IPS-18c (cell line): Measurements from ENCODE around the gene PRLH.

Experiments
- H3K4me3 ChIP-seq: 2 replicates; pipeline ENCODE4 v1.7.0; 2013; ENCODE audit warnings: low read depth, mild to moderate bottlenecking, low read length, moderate library complexity; ENCODE audit not compliant: insufficient read depth
- H3K9me3 ChIP-seq: one replicate; pipeline ENCODE4 v1.6.1; 2013; ENCODE audit warnings: mild to moderate bottlenecking, low read length, moderate library complexity; ENCODE audit not compliant: control insufficient read depth, insufficient read depth

PRLH gene

DNA sequence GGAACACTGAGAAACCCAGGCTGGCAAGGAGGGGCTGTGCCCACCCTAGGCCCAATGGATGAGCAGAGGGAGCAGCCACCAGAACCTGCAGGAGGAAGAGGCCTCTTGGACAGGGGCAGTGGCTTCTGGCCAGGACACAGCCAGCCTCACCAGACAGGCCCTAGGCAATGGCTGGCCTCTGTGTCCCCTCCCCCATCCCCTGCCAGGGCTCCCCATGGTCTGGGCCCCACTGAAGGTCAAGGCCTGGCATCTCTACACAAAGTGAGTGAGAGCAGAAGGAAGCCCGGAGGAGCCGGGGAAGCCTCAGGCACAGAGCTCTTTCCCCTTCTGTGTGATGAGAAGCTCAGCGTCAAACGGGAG, 6.3 kb downstream of the PRLH start:
- no peak overlapping the region for H3K4me3 ChIP-seq
- no peaks in the 10 kb centered on the region for H3K9me3 ChIP-seq

- no peak overlapping the region for H3K4me3 ChIP-seq
- H3K9me3 ChIP-seq = no peaks in the 10 kb centered on the region
Observed at GRCh38 chr2:237573721-237574415, 7.5 kb downstream of the PRLH start.

DNA sequence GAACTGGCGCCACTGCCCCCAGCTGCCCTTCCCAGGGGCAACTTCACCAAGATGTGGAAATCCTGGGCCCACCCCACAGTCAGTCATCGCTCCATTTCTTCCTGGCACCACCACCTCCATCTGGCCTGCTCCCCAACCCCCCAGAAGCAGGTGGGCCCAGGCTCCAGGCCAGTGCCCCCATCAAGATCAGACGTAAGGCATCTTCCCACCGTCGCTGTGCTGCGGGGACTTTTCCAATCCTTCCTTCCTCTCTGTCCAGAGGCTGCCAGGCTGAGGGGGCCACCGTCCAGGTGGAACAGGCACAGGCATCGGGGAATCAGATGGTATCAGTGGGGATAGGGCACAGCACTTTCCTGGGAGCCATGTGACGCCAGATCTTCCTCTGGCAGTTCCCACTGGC, 8.1 kb downstream of the PRLH start:
- Histone ChIP-seq H3K4me3 (no peak overlapping the region), H3K9me3 (no peaks in the 10 kb centered on the region)

DNA sequence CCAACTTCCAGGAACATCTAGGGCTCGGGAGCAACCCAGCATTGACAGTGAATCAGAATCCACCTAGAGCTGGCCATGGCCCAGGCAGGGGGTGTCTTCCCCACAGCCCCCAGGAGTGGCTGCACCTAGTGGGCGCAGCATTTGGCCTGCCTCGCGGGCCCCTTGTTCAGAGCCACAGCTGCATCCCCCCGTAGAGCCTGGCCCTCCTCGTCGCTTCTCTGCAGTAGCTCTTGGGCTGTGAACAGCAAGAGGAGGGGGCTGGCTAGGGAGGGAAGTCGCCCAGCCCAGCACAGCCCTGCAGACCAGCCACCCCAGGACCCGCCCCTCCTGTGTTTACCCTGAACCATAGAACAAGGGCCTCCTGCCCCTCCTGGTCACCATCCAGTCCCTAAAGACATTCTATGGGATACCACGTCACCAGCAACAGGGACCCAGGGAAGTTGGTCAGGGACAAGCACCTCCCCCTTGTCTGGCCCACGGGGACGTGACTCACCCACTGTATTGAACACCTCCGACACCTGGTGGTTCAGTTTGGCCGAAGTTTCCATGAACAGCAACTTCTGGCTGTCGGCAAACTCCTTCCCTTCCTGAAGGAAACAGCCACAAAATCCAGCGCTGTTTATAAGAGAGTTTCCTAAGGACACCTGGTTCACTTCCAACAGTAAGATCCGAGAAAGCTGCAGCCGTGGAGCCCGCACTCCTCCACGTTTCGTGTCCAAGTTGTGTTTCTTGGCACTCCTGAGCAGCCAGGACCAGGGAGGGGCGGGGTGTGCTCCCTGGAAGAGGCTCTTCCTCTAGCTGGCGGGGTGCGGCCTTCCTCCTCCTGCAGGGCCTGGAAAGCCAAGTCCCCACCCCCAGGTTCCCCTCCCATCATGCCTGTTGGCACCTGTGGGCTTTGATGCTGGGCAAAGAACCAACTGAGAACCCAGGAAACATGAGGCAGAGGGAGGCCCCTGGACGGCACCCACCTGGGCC, 8.8 kb downstream of the PRLH start:
- no peak overlapping the region for H3K4me3 ChIP-seq
- H3K9me3 ChIP-seq = no peaks in the 10 kb centered on the region

GRCh38 chr2:237575869-237576862, 9.8 kb downstream of the PRLH start:
- H3K4me3 ChIP-seq = no peak overlapping the region
- no peaks in the 10 kb centered on the region for H3K9me3 ChIP-seq

- no peaks in the 10 kb centered on the region for H3K9me3 ChIP-seq
- no peak overlapping the region for H3K4me3 ChIP-seq
Observed at GRCh38 chr2:237576974-237577373, 10.6 kb downstream of the PRLH start.

- Histone ChIP-seq H3K4me3 (no peak overlapping the region), H3K9me3 (no peaks in the 10 kb centered on the region)
Observed at GRCh38 chr2:237577458-237577857, 11.1 kb downstream of the PRLH start.

DNA sequence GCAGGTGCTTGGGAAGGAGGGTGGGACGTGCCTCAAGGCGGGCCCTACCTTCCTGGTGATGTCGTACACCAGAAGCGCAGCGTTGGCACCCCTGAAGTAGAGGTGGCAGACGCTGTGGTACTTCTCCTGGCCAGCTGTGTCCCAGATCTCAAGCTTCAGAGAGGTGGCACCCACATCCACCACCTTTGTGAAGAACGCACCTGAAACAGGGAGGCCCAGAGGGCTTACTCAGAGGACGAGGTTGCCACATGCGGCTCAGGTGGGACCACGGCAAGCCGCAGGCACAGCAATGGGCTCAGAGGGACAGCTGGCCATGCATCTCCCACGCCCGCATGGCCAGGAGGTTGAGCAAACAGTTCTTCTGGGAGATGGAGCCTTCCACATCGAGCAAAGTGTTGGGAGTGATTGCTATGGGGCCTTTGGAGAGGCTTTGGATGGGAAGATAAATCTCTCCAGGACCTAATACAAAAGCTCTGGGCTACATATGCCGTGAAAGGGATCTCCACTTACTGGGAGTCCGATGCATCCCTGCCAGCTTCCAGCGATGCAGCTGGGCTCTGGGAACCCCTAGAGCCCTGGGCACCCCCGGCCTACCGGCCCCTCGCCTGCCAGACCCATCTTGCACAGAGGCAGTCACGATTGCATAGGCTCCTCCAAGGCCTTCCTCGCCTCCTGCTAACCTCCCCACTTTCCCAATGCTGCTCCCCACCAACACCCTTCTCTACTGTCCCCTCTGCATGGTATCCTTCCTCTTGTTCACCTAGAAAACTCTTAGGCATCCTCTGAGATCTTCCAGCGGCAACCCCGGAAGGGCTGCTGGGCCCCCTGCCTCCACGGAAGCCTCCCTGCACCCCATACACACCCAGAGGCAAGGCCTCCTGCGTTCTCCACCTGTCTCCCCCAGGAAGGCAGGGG, 11.8 kb downstream of the PRLH start:
- H3K9me3 ChIP-seq = no peaks in the 10 kb centered on the region
- H3K4me3 ChIP-seq = no peak overlapping the region

DNA sequence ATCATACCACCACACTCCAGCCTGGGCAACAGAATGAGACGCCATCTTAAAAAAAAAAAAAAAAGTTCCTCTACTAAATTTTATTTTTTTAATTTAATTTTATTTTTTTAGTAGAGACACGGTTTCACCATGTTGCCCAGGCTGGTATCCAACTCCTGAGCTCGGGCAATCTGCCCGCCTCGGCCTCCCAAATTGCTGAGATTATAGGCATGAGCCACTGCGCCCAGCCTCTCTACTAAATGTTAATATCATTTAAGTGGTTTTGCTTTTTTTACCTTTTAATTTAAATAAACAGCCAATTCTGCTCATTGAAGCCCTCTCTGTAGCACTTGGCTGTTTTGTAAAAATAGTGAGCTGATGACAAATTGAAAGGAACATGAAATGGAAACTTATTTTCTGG, 15.0 kb downstream of the PRLH start:
- Histone ChIP-seq H3K9me3 (no peaks in the 10 kb centered on the region), H3K4me3 (no peak overlapping the region)

- Histone ChIP-seq H3K4me3 (no peak overlapping the region), H3K9me3 (no peaks in the 10 kb centered on the region)
Observed at GRCh38 chr2:237581751-237582746, 15.7 kb downstream of the PRLH start.

- Histone ChIP-seq H3K9me3 (no peaks in the 10 kb centered on the region), H3K4me3 (no peak overlapping the region)
Observed at GRCh38 chr2:237583385-237584295, 17.3 kb downstream of the PRLH start.

DNA sequence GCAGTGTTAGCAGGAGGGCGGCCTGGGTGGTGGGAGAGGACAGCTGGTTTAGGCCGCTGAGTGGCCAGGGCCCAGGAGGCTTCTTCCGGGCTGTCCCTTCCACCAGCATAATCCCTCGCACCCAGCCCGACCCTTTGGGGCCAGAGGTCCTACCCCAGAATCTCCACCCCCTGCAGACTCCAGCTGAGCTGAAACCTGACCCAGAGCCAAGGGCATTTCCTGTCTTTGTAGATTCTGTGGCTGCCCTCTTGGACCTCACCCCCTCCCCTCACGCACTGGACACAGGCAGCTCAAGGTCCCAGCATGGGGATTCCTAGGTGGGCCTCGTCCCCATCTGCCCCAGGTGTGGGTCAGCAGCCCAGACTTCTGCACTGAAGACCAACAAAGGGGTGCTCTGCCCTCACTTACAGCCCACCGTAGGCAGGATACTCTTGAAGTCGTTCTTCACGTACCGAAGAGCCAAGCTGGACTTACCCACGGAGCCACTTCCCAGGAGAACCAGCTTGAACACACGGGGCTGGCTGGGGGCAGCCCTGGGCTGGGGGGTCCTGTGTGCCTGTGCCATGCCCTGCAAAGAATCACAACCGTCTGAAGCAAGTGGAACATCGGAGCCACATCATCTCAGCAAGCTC, 19.3 kb downstream of the PRLH start:
- no peaks in the 10 kb centered on the region for H3K9me3 ChIP-seq
- no peak overlapping the region for H3K4me3 ChIP-seq

GRCh38 chr2:237588044-237588696, 21.8 kb downstream of the PRLH start:
- no peak overlapping the region; the same call in 1 of the 2 replicates for H3K4me3 ChIP-seq
- H3K9me3 ChIP-seq = no peaks in the 10 kb centered on the region
